Upper lobe of left lung (tissue), 4 donors: Measurements from ENCODE around the gene ZNF124.

ENCODE experiments used
- EP300 ChIP-seq, 4 donors: sonication (generic); formaldehyde crosslinking; IDR thresholded peaks; one replicate each; pipeline ENCODE4 v1.5.1; 2017; ENCODE audit warnings: antibody characterized with exemption in 4 of 4, control low read depth in 2 of 4
- POLR2A ChIP-seq, 4 donors: fragments of 450-650 bp; IDR thresholded peaks; one replicate each; pipeline ENCODE4 v1.5.1; 2016 to 2017; ENCODE audit warnings: antibody characterized with exemption in 4 of 4, mild to moderate bottlenecking in 2 of 4
- POLR2AphosphoS5 ChIP-seq, 2 donors: sonication (generic); formaldehyde crosslinking; IDR thresholded peaks; one replicate each; pipeline ENCODE4 v1.5.1; 2017; ENCODE audit warnings: antibody characterized with exemption in 2 of 2
- TF ChIP-seq, protein P1 (sequence below), 6 experiments: fragments of 450-650 bp in 4 of 6; fragments of 200-600 bp in 2 of 6; sonication (generic) in 2 of 6; IDR thresholded peaks; one replicate each; pipeline ENCODE4 v1.5.1; 2016 to 2019; ENCODE audit warnings: antibody characterized with exemption in 6 of 6

GRCh38 chr1:247147781-247148180 lies 24.0 kb downstream of the ZNF124 start:
- TF ChIP-seq, protein P1, sequence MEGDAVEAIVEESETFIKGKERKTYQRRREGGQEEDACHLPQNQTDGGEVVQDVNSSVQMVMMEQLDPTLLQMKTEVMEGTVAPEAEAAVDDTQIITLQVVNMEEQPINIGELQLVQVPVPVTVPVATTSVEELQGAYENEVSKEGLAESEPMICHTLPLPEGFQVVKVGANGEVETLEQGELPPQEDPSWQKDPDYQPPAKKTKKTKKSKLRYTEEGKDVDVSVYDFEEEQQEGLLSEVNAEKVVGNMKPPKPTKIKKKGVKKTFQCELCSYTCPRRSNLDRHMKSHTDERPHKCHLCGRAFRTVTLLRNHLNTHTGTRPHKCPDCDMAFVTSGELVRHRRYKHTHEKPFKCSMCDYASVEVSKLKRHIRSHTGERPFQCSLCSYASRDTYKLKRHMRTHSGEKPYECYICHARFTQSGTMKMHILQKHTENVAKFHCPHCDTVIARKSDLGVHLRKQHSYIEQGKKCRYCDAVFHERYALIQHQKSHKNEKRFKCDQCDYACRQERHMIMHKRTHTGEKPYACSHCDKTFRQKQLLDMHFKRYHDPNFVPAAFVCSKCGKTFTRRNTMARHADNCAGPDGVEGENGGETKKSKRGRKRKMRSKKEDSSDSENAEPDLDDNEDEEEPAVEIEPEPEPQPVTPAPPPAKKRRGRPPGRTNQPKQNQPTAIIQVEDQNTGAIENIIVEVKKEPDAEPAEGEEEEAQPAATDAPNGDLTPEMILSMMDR (IDR thresholded peaks at IDR 0.05), result no peak
- TF ChIP-seq POLR2A (IDR thresholded peaks at IDR 0.05) (no peak), POLR2AphosphoS5 (IDR thresholded peaks at IDR 0.05) (no peak), EP300 (IDR thresholded peaks at IDR 0.05) (no peak)
